Astrocyte of the hippocampus (primary cell): Measurements from ENCODE around the gene NPLOC4.
"Not testable (repeated sequence)": the region's sequence is repeated elsewhere in the genome, so short reads cannot be mapped to it uniquely, and the experiment has no call there.

Experiments used
- DNase-seq: peaks from one replicate; pipeline ENCODE4 v3.0.0; 2011; ENCODE audit warnings: low read depth, low spot score

The NPLOC4 gene

DNA sequence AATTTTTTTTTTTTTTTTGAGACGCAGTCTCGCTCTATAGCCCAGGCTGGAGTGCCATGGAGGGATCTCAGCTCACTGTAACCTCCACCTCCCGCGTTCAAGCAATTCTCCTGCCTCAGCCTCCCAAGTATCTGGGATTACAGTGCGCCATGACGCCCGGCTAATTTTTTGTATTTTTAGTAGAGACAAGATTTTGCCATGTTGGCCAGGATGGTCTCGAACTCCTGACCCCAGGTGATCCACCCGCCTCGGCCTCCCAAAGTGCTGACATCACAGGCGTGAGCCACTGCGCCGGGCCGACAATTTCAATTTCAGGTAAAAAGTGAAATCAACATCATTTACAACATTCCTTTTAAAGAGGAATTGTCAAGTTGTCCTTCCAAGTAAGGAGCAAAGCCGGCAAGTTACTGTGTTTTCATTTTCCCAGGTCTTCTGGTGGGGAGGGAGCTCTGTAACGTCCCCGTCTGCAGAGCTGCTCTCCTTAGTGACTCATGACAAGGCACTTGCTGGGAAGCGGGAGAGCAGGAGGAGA lies 873 bp downstream of the NPLOC4 start:
- no peak for DNase-seq

- DNase-seq, result no peak
Measured at GRCh38 chr17:81635431-81635830, 1.5 kb downstream of the NPLOC4 start.

GRCh38 chr17:81631482-81631881 lies 5.4 kb downstream of the NPLOC4 start:
- DNase-seq, result no peak

- DNase-seq, result no peak
Measured at GRCh38 chr17:81630274-81630673, 6.6 kb downstream of the NPLOC4 start.

DNA sequence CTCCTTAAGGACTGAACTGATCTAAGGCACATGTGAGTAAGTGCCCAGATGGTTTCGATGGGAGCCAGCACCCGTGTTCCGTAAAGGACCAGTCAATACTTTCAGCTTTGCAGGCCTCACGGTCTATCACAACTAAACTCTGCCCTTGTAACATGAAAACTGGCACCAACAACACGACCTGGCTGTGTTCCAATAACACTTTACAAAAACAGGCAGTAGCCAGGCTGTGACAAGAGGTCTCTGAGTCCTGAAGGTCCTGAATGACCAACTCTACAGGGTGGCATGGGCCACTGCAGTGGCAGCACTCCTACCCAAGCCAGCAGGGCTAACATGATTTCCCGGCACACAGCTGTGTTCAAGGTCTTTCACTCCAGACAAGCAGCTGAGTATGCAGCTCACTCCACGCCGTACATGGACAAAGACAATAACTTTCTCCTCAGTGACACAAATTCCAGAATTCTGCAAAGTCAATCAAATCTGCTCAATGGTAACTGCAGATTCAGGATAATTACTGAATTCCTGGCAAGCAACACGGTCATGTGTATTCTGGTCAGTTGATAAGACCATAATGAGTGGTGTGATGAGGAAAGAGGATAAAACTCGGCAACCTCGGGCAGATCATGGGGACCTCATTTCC lies 15.3 kb downstream of the NPLOC4 start:
- DNase-seq, result no peak

GRCh38 chr17:81618307-81618706 lies 18.6 kb downstream of the NPLOC4 start:
- not testable (repeated sequence) for DNase-seq

GRCh38 chr17:81616877-81617276 lies 20.0 kb downstream of the NPLOC4 start:
- DNase-seq, result no peak

DNA sequence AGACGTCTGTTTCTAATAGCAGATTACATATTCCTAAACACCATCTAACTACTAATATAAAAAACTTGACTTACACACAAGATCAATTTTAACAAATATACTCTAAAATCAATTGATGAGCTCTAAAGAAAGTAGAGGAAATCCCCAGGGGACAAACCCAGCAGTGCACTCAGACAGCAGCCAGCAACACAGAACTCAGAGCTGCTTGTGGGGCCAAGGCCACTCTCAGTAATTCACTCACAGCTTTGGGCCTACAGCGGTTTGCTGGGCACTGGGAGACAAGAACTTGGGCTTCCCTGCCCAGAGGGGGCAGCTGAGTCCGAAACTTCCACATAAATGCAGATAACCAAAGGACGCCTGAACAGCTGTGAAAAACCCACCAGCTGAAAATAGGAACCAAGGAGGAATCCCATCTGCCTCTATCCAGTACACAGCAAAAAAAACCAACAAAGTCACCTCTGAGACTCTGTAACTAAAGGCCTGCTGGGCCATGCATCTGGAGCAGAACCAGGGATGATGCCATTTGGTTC lies 21.4 kb downstream of the NPLOC4 start:
- DNase-seq, result no peak

- DNase-seq, result no peak
Measured at GRCh38 chr17:81612172-81612970, 24.5 kb downstream of the NPLOC4 start.

DNA sequence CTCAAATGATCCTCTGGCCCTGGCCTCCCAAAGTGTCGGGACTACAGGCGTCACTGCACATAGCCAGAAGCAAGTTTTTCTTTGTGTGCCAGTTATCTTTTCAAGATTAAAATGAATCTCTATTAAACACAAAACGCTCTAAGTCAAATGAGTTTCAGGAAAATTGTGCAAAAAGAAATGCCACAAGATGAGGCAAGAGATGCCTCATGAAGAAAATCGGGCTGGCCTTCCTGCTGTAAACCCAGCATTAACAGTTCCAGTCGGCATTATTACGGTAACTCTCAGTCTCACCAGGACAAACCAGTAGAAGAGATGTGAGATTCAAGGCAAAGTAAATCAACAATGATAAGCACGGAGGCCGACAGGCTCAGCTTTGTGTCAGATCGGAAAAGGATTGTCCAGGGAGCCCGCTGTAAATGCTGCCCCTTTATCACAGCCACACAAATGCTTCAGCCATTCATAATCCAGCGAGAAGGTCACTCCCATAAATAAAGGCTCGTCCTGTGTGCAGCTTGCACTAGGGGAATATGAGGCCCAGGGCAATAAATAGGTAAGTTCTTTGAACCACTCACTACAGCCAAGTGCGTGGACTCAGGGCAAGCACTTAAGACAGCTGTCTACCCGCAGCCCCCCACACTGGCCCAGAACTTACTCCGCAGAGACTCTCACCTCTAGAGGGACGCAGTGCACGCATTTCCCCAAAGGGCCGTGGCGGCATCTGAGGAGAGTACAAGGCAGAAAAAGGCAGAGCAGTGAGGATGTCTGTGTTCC lies 27.2 kb downstream of the NPLOC4 start:
- DNase-seq, result no peak

- no peak for DNase-seq
Measured at GRCh38 chr17:81608605-81609004, 28.3 kb downstream of the NPLOC4 start.

DNA sequence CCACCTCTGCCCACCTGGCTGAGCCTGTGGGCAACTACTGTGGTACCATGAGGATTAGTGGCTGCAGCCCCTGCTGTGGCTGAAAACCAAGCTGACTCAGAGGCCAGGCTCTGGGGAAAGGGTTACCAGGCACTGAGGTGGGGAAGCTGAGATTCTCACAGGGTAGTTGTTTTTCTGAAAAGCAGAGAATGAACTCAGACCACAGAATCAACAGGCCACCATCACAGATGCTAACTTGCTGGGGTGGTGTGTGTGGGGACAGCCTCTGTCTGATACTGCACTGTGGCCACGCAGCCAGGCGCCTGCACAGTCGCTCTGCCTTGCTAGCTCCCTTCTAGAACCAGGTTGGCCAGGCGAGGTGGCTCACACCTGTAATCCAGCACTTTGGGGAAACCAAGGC lies 28.8 kb downstream of the NPLOC4 start:
- DNase-seq, result peak; percentile 79

DNA sequence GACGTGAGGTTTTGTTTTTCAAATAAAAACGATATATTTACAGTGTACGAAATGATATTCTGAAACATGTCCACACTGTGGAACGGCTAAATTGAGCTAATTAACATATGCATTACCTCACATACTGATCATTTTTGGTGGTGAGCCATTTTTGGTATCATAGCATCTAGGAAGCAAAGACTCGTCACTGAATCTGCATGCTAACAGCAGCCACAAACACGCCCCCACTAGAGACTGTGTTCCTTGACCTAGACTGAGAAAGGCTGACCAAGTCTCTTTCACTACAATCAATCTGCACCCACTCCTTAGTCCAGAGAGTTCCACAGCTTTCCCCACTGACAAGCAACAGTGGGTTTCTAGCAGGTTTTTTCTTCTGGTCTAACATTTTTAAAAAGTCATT lies 29.5 kb downstream of the NPLOC4 start:
- peak; percentile 87 for DNase-seq

DNA sequence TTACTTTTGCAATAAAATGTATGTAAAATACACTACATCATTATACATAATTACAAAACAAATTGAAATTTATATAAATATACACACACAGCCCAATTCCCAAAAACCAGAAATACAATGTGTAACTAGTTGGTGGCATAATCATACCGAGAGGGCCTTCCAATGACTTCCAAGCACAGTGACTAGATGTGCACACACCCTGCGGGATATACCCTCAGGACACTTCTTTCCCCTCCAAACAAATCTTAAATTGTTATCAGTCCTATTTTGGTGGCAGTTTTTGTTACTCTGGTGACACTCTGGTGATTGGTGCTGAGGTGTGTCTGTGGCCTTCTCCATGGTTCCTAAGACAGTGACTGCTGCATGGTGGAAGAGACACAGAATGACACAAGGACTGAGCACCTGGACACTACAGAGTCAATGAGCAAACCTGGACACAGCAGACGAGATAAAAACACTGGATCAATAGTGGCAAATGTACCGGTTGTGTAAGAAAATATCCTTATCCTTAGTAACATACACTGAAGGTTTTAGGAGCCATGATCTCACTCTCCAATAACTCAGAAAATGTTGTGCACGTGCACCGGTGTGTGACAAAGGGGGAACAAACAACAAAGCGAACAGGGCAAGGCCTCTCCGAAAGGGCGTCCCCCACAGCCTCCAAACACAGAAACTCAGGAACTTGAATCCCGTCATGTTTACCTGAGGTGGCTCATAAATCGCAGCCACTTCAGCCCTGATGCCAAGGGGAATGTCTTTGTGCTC lies 32.9 kb downstream of the NPLOC4 start:
- DNase-seq, result peak; percentile 39

DNA sequence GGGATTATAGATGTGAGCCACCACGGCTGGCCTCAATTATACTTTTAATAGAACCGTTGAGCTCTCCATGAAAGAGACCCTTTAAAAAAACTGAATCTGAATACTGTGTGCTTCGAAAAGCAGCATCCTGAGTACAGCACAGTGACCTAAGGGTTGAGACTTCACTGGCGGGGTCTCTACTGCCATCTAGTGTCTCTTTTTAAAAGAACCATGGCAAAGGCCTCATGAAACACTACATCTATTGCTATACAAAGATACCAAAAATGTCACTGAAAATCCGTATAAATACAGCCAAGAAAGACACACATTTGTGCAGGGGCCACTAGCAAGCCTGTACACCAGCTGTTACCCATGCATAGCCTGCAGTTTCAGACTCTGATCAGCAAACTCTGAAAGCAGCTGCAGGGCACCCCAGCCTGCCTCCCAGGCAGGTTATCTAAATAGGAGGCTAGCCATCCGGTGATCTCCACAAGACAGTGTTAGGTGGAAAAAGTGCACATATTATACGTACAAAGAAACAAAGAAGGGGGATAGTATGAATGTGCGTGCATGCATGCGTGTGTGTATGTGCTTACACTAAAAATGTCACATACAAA lies 35.3 kb downstream of the NPLOC4 start:
- DNase-seq, result peak; percentile 87

GRCh38 chr17:81599719-81600486 lies 37.0 kb downstream of the NPLOC4 start:
- DNase-seq, result peak; percentile 29

GRCh38 chr17:81593105-81593871 lies 43.6 kb downstream of the NPLOC4 start:
- no peak for DNase-seq

GRCh38 chr17:81591971-81592370 lies 44.9 kb downstream of the NPLOC4 start:
- DNase-seq, result no peak

GRCh38 chr17:81590121-81590520 lies 46.8 kb downstream of the NPLOC4 start:
- DNase-seq, result no peak
